ENCODE results near the gene PTH1R. TPM values are rescaled to one million over a fixed set of nuclear protein-coding genes. Genes with fewer than 3 reads are reported as not detected.

Gene PTH1R
- total RNA-seq, 1 experiment from 2014 or later: 1.0 TPM

- no peak for DNase-seq
- H3K79me1 ChIP-seq (ENCODE audit: insufficient read depth, low read depth, low read length, poor library complexity, severe bottlenecking): no peaks in the 10 kb centered on the region
- H3K27me3 ChIP-seq (ENCODE audit: insufficient read depth, low read length): peaks cover 59% of the 10 kb centered on the region
- H3K56ac ChIP-seq (ENCODE audit: insufficient read length, low read depth, low read length): no peak overlapping the region
- no peaks in the 10 kb centered on the region for H4K20me1 ChIP-seq (ENCODE audit: control insufficient read depth, insufficient read depth, insufficient read length)
- Mint-ChIP-seq H3K9me3 (no peaks in the 10 kb centered on the region; a peak in 1 of 5 replicates), H3K36me3 (ENCODE audit: insufficient read depth in 1 of 3, low read depth in 3 of 3) (no peaks in the 10 kb centered on the region), H3K27ac (no peak overlapping the region), H3K27me3 (ENCODE audit: low read depth) (peaks cover 94% of the 10 kb centered on the region), H3K4me1 (peaks cover 14 to 34% of the 10 kb centered on the region in 2 experiments), H3K4me3 (peak overlapping the region; percentile 54 to 82)
- no peak overlapping the region for H3K23ac ChIP-seq (ENCODE audit: insufficient read length, low read depth, low read length)
- H3K9ac ChIP-seq (ENCODE audit: extremely low read depth, insufficient read length, low read length): no peak overlapping the region
- WGBS (ENCODE audit: extremely low coverage, insufficient read length, low lambda C conversion rate): no CpG with 5 or more reads among the region's 29 CpGs
- TF ChIP-seq CTCF (conservative IDR thresholded peaks at IDR 0.05): no peak
- peak overlapping the region; percentile 38 for H3K4me2 ChIP-seq (ENCODE audit: insufficient read depth, insufficient read length, low read length)
- H2BK5ac ChIP-seq (ENCODE audit: insufficient read length, low read length): no peak overlapping the region
- H2BK120ac ChIP-seq (ENCODE audit: low read depth, low read length, poor library complexity, severe bottlenecking): no peak overlapping the region
- peaks cover 5% of the 10 kb centered on the region for H3K23me2 ChIP-seq (ENCODE audit: insufficient read length, low read depth, low read length, poor library complexity, severe bottlenecking)
- H2AK5ac ChIP-seq (ENCODE audit: insufficient read length, low read length): no peak overlapping the region
- no peak overlapping the region for H3K27ac ChIP-seq (ENCODE audit: insufficient read length, low read depth, low read length)
- H3K18ac ChIP-seq (ENCODE audit: insufficient read length, low read depth, low read length): no peak overlapping the region
- no peak overlapping the region for H2BK20ac ChIP-seq (ENCODE audit: low read depth, low read length, poor library complexity, severe bottlenecking)
- H4K91ac ChIP-seq (ENCODE audit: insufficient read length, low read depth, low read length): no peak overlapping the region
- H2BK15ac ChIP-seq (ENCODE audit: low read depth, low read length): no peak overlapping the region
- H3K4ac ChIP-seq (ENCODE audit: low read depth, low read length): no peak overlapping the region
- no peak overlapping the region for H4K5ac ChIP-seq (ENCODE audit: insufficient read length, low read depth, low read length)
- H2BK12ac ChIP-seq (ENCODE audit: insufficient read length, low read depth, low read length): no peak overlapping the region
- no peak overlapping the region for H3T11ph ChIP-seq (ENCODE audit: low read length)
- H3K14ac ChIP-seq (ENCODE audit: insufficient read depth, low read length): no peak overlapping the region
- no peak overlapping the region for H2AFZ ChIP-seq (ENCODE audit: low read length)
- H3K4me1 ChIP-seq (ENCODE audit: insufficient read depth, low read length): no peaks in the 10 kb centered on the region
- no peaks in the 10 kb centered on the region for H3K9me3 ChIP-seq (ENCODE audit: control insufficient read depth, low read depth, low read length)
- H4K8ac ChIP-seq (replicated peaks; ENCODE audit: insufficient read length, low read depth, low read length): no peak overlapping the region
- H3K79me2 ChIP-seq (ENCODE audit: insufficient read depth, low read length): no peaks in the 10 kb centered on the region
These were observed 3.5 kb downstream of the PTH1R start for GRCh38 chr3:46880884-46881595.

All from H9 (cell line).